ENCODE results near the gene PMEPA1. TPM values are rescaled to one million over a fixed set of nuclear protein-coding genes. Genes with fewer than 3 reads are reported as not detected.

PMEPA1 gene
- total and polyA plus RNA-seq, 2 experiments from 2014 or later, result 6.1 to 11.8 TPM

GRCh38 chr20:57608516-57608915 is 101.3 kb downstream of the PMEPA1 start:
- Histone ChIP-seq H3K4me3 (no peak overlapping the region), H3K36me3 (ENCODE audit: low read depth) (no peaks in the 10 kb centered on the region), H3K4me2 (ENCODE audit: unreplicated experiment) (no peak overlapping the region), H2AFZ (no peak overlapping the region), H3K9me3 (ENCODE audit: low read depth) (no peaks in the 10 kb centered on the region), H3K9me2 (ENCODE audit: insufficient read depth) (no peaks in the 10 kb centered on the region), H4K20me1 (ENCODE audit: insufficient read depth) (no peaks in the 10 kb centered on the region), H3K9ac (no peak overlapping the region), H3K79me2 (ENCODE audit: insufficient read depth) (no peaks in the 10 kb centered on the region), H3K4me1 (ENCODE audit: insufficient read depth) (no peaks in the 10 kb centered on the region), H3K27me3 (replicated peaks; ENCODE audit: insufficient read depth) (peaks cover 12% of the 10 kb centered on the region), H3F3A (ENCODE audit: insufficient read depth) (no peaks in the 10 kb centered on the region), H3K27ac (no peak overlapping the region)
- TF ChIP-seq EZH2 (IDR thresholded peaks at IDR 0.05; ENCODE audit: insufficient read depth, poor library complexity, severe bottlenecking) (no peak), EZH2phosphoT487 (IDR thresholded peaks at IDR 0.05; ENCODE audit: insufficient read depth, low read depth) (no peak)
- in situ Hi-C loops (cut with MboI), result loop anchor here (5.0 kb wide), 1 partner anchor 594 kb away; no protein-coding TSS in a partner anchor
- DNase-seq, result no peak
- 51 to 61% methylated on average over 7 of the region's 7 CpGs for WGBS, 2 experiments (ENCODE audit: low coverage in 1 of 2, low lambda C conversion rate in 2 of 2, missing lambda C conversion rate in 2 of 2)

GRCh38 chr20:57605878-57606277 is 103.9 kb downstream of the PMEPA1 start:
- in situ Hi-C loops (cut with MboI), result loop anchor here (5.0 kb wide), 1 partner anchor 596 kb away; no protein-coding TSS in a partner anchor
- no peaks in the 10 kb centered on the region for H3K9me2 ChIP-seq (ENCODE audit: insufficient read depth)
- H3K9me3 ChIP-seq (ENCODE audit: low read depth), result no peaks in the 10 kb centered on the region
- H2AFZ ChIP-seq, result no peak overlapping the region
- no peaks in the 10 kb centered on the region for H3K36me3 ChIP-seq (ENCODE audit: low read depth)
- H3K4me3 ChIP-seq, result no peak overlapping the region
- peaks cover 12% of the 10 kb centered on the region for H3K27me3 ChIP-seq (replicated peaks; ENCODE audit: insufficient read depth)
- no peaks in the 10 kb centered on the region for H3K79me2 ChIP-seq (ENCODE audit: insufficient read depth)
- H3K27ac ChIP-seq, result no peak overlapping the region
- no peak for DNase-seq
- no peak overlapping the region for H3K4me2 ChIP-seq (ENCODE audit: unreplicated experiment)
- H3K4me1 ChIP-seq (ENCODE audit: insufficient read depth), result no peaks in the 10 kb centered on the region
- TF ChIP-seq EZH2 (IDR thresholded peaks at IDR 0.05; ENCODE audit: insufficient read depth, poor library complexity, severe bottlenecking) (no peak), EZH2phosphoT487 (IDR thresholded peaks at IDR 0.05; ENCODE audit: insufficient read depth, low read depth) (no peak)
- WGBS, 2 experiments (ENCODE audit: low coverage in 1 of 2, low lambda C conversion rate in 2 of 2, missing lambda C conversion rate in 2 of 2), result 67 to 70% methylated on average over 5 of the region's 5 CpGs
- H4K20me1 ChIP-seq (ENCODE audit: insufficient read depth), result no peaks in the 10 kb centered on the region
- H3K9ac ChIP-seq, result no peak overlapping the region
- no peaks in the 10 kb centered on the region for H3F3A ChIP-seq (ENCODE audit: insufficient read depth)

GRCh38 chr20:57605045-57605444 is 104.8 kb downstream of the PMEPA1 start:
- WGBS, 2 experiments (ENCODE audit: low coverage in 1 of 2, low lambda C conversion rate in 2 of 2, missing lambda C conversion rate in 2 of 2), result 83 to 86% methylated on average over 5 of the region's 5 CpGs
- Histone ChIP-seq H3F3A (ENCODE audit: insufficient read depth) (no peaks in the 10 kb centered on the region), H3K4me3 (no peak overlapping the region), H3K4me1 (ENCODE audit: insufficient read depth) (no peaks in the 10 kb centered on the region), H3K9ac (no peak overlapping the region), H3K27ac (no peak overlapping the region), H3K27me3 (replicated peaks; ENCODE audit: insufficient read depth) (peaks cover 12% of the 10 kb centered on the region), H3K36me3 (ENCODE audit: low read depth) (no peaks in the 10 kb centered on the region), H3K4me2 (ENCODE audit: unreplicated experiment) (no peak overlapping the region), H3K9me2 (ENCODE audit: insufficient read depth) (no peaks in the 10 kb centered on the region), H3K9me3 (ENCODE audit: low read depth) (no peaks in the 10 kb centered on the region), H2AFZ (no peak overlapping the region), H4K20me1 (ENCODE audit: insufficient read depth) (no peaks in the 10 kb centered on the region), H3K79me2 (ENCODE audit: insufficient read depth) (no peaks in the 10 kb centered on the region)
- in situ Hi-C loops (cut with MboI), result loop anchor here (5.0 kb wide), 1 partner anchor 597 kb away; no protein-coding TSS in a partner anchor
- TF ChIP-seq EZH2phosphoT487 (IDR thresholded peaks at IDR 0.05; ENCODE audit: insufficient read depth, low read depth), result no peak
- DNase-seq, result no peak

- in situ Hi-C loops (cut with MboI), result no loop called here
- Histone ChIP-seq H3K27ac (no peak overlapping the region), H3K79me2 (ENCODE audit: insufficient read depth) (no peaks in the 10 kb centered on the region), H3K4me3 (no peak overlapping the region), H3K36me3 (ENCODE audit: low read depth) (no peaks in the 10 kb centered on the region), H3K4me1 (ENCODE audit: insufficient read depth) (no peaks in the 10 kb centered on the region), H3K9ac (no peak overlapping the region), H4K20me1 (ENCODE audit: insufficient read depth) (no peaks in the 10 kb centered on the region), H3K9me3 (ENCODE audit: low read depth) (no peaks in the 10 kb centered on the region), H3F3A (ENCODE audit: insufficient read depth) (no peaks in the 10 kb centered on the region), H3K9me2 (ENCODE audit: insufficient read depth) (no peaks in the 10 kb centered on the region), H3K4me2 (ENCODE audit: unreplicated experiment) (no peak overlapping the region), H2AFZ (no peak overlapping the region), H3K27me3 (replicated peaks; ENCODE audit: insufficient read depth) (peaks cover 12% of the 10 kb centered on the region; the same call in 1 of the 2 replicates)
- WGBS, 2 experiments (ENCODE audit: low coverage in 1 of 2, low lambda C conversion rate in 2 of 2, missing lambda C conversion rate in 2 of 2), result 91 to 93% methylated on average over 10 of the region's 10 CpGs
- DNase-seq, result no peak
- TF ChIP-seq EZH2 (IDR thresholded peaks at IDR 0.05; ENCODE audit: insufficient read depth, poor library complexity, severe bottlenecking) (no peak), EZH2phosphoT487 (IDR thresholded peaks at IDR 0.05; ENCODE audit: insufficient read depth, low read depth) (no peak)
Observed at GRCh38 chr20:57603120-57603519, 106.7 kb downstream of the PMEPA1 start.

GRCh38 chr20:57601737-57602136 is 108.1 kb downstream of the PMEPA1 start:
- Histone ChIP-seq H3K4me2 (ENCODE audit: unreplicated experiment) (no peak overlapping the region), H3K9me3 (ENCODE audit: low read depth) (no peaks in the 10 kb centered on the region), H3K4me1 (ENCODE audit: insufficient read depth) (no peaks in the 10 kb centered on the region), H3K9ac (no peak overlapping the region), H3F3A (ENCODE audit: insufficient read depth) (no peaks in the 10 kb centered on the region), H3K27me3 (replicated peaks; ENCODE audit: insufficient read depth) (peaks cover under 1% of the 10 kb centered on the region; the same call in 1 of the 2 replicates), H3K27ac (no peak overlapping the region), H3K79me2 (ENCODE audit: insufficient read depth) (no peaks in the 10 kb centered on the region), H4K20me1 (ENCODE audit: insufficient read depth) (no peaks in the 10 kb centered on the region), H3K9me2 (ENCODE audit: insufficient read depth) (no peaks in the 10 kb centered on the region), H2AFZ (no peak overlapping the region), H3K4me3 (no peak overlapping the region), H3K36me3 (ENCODE audit: low read depth) (no peaks in the 10 kb centered on the region)
- TF ChIP-seq EZH2 (IDR thresholded peaks at IDR 0.05; ENCODE audit: insufficient read depth, poor library complexity, severe bottlenecking), result no peak
- TF ChIP-seq EZH2phosphoT487 (IDR thresholded peaks at IDR 0.05; ENCODE audit: insufficient read depth, low read depth), result no peak
- in situ Hi-C loops (cut with MboI), result no loop called here
- no peak for DNase-seq
- 78 to 79% methylated on average over 5 of the region's 5 CpGs for WGBS, 2 experiments (ENCODE audit: low coverage in 1 of 2, low lambda C conversion rate in 2 of 2, missing lambda C conversion rate in 2 of 2)
